ENCODE results near the gene WNT9A.
A peak's percentile ranks its signal among the peaks of the same experiment; 100 is the strongest.

WNT9A gene

GRCh38 chr1:227941509-227942020 is 6.2 kb downstream of the WNT9A start:
- DNase-seq, result no peak

- no peak for DNase-seq
Measured at GRCh38 chr1:227940791-227941241, 6.9 kb downstream of the WNT9A start.

- no peak for DNase-seq
Measured at GRCh38 chr1:227939791-227940771, 7.7 kb downstream of the WNT9A start.

- DNase-seq, result no peak
Measured at GRCh38 chr1:227938911-227939790, 8.6 kb downstream of the WNT9A start.

GRCh38 chr1:227938276-227938675 is 9.5 kb downstream of the WNT9A start:
- no peak for DNase-seq

- no peak for DNase-seq
Measured at GRCh38 chr1:227937838-227938145, 9.9 kb downstream of the WNT9A start.

GRCh38 chr1:227937031-227937837 is 10.5 kb downstream of the WNT9A start:
- no peak for DNase-seq

- no peak for DNase-seq
Measured at GRCh38 chr1:227935826-227936225, 11.9 kb downstream of the WNT9A start.

GRCh38 chr1:227934476-227935313 is 13.0 kb downstream of the WNT9A start:
- DNase-seq, result peak; percentile 87

GRCh38 chr1:227929751-227930472 is 17.8 kb downstream of the WNT9A start:
- DNase-seq, result no peak

GRCh38 chr1:227928811-227929375 is 18.8 kb downstream of the WNT9A start:
- no peak for DNase-seq

GRCh38 chr1:227927971-227928741 is 19.6 kb downstream of the WNT9A start:
- DNase-seq, result no peak

- no peak for DNase-seq
Measured at GRCh38 chr1:227926896-227927885, 20.5 kb downstream of the WNT9A start.

GRCh38 chr1:227926216-227926791 is 21.4 kb downstream of the WNT9A start:
- no peak for DNase-seq

GRCh38 chr1:227925582-227926198 is 22.0 kb downstream of the WNT9A start:
- DNase-seq, result no peak

GRCh38 chr1:227924833-227925574 is 22.7 kb downstream of the WNT9A start:
- DNase-seq, result no peak
